ENCODE measurements around the gene WTAP.
"Not testable (repeated sequence)": the region's sequence is repeated elsewhere in the genome, so short reads cannot be mapped to it uniquely, and the experiment has no call there.

WTAP gene

GRCh38 chr6:159729598-159730331 is 2.5 kb downstream of the WTAP start:
- no peak for DNase-seq

DNA sequence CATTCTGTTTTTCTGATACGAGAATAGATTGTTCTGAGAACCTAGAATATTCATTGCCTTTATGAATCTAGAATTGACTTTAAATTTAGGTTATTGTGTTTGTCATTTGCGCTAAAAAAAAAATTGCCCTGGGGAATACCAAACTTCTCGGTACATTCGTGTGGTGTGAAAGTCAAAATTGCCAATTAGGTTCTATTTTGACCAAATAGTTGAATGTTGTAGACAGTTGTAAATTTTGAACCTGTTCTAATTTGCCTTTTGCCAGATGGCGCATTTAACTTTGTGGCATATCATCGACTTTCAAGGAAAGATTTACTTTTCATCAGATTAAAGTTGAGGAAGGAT is 3.0 kb downstream of the WTAP start:
- no peak for DNase-seq

- DNase-seq: not testable (repeated sequence)
These were observed 5.2 kb downstream of the WTAP start for GRCh38 chr6:159732550-159732949.

GRCh38 chr6:159733395-159733794 is 6.1 kb downstream of the WTAP start:
- not testable (repeated sequence) for DNase-seq

- no peak for DNase-seq
These were observed 9.6 kb downstream of the WTAP start for GRCh38 chr6:159736908-159737307.

GRCh38 chr6:159739341-159739740 is 12.0 kb downstream of the WTAP start:
- no peak for DNase-seq

GRCh38 chr6:159742165-159742564 is 14.9 kb downstream of the WTAP start:
- DNase-seq: no peak

DNA sequence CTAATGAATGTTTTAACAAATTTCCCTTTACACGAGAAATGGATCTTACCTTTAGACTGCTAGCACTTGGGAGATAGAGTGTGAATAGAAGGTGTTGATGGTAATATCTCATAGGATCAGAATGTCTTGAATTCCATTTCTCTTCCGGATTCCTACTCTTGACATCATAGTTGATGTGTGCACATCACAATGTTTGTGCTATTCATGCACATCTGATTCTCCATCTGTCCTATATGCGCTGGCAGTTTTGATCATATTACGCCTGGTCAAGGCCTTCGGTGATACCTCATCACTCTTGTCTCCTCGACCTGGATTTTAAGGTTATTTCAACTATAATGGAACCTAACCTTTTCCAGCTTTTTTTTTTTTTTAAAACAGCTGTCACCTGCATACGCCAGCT is 17.8 kb downstream of the WTAP start:
- DNase-seq: no peak

DNA sequence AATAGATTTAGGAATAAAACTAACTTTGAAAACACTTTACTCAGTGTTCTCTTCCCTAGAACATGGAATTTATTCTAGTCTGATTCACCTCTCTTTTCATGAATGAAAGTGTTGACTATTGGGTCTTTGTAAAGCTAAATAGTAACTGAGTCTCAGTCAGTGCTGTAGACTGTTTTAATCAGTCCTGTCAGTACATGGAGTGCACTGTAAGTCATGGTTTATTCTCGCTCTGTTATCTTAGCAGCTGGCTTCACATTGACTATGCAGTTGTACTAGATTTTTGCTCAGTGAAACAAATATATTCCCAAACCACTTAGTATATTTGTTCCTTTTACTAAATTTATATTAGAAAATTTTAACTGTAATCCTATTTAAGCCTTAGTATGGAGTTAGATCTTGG is 19.5 kb downstream of the WTAP start:
- no peak for DNase-seq

GRCh38 chr6:159748127-159748526 is 20.8 kb downstream of the WTAP start:
- not testable (repeated sequence) for DNase-seq

- DNase-seq: no peak
These were observed 24.1 kb downstream of the WTAP start for GRCh38 chr6:159751448-159751847.

DNA sequence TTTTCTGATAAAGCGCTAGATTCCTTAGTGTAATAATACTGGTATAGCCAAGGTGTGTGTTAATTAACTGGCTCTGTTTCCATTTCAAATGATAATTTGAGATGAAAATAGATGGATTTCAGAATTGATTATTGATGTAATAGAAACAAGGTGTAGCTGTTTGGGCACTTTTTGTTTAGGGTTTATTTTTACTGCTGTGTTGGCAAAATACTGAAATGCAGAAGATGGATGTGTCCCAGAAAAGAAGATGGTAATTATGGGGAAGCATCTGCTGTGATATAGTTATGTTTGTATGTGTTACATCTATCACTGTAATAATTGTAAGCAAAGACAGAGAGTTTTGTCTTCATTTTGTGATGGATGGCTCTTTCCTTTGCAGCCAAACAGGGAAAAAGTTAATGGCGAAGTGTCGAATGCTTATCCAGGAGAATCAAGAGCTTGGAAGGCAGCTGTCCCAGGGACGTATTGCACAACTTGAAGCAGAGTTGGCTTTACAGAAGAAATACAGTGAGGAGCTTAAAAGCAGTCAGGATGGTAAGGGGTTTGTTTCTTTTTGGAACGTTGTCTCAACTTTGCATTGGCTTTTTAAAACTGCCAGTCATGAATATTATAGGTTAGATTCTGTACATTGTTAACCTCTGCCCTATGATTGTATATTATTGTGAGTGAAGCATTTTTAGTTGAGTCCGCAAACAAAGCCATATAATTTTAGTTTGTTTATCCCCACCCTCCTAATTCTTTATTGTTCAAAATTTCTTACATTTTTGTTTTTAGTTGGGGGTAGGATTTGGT is 26.0 kb downstream of the WTAP start:
- DNase-seq: no peak

DNA sequence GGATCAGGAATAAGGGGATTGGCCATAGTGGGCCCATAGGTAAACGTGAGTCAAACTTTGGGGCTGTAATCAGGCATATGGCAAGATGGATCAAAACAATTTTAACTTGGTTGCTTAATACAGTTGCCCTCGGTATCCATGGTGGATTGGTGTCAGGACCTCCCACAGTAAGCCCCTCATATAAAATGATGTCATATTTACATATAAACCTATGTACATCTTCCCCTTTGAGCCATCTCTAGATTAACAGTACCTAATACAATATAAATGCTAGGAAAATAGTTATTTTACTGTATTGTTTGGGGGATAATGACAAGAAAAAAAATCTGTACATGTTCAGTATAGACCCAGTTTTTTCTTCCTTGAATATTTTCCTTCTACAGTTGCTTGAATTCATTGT is 27.1 kb downstream of the WTAP start:
- no peak for DNase-seq

- DNase-seq: no peak
These were observed 27.9 kb downstream of the WTAP start for GRCh38 chr6:159754959-159755914.

GRCh38 chr6:159756508-159756907 is 29.2 kb downstream of the WTAP start:
- no peak for DNase-seq

DNA sequence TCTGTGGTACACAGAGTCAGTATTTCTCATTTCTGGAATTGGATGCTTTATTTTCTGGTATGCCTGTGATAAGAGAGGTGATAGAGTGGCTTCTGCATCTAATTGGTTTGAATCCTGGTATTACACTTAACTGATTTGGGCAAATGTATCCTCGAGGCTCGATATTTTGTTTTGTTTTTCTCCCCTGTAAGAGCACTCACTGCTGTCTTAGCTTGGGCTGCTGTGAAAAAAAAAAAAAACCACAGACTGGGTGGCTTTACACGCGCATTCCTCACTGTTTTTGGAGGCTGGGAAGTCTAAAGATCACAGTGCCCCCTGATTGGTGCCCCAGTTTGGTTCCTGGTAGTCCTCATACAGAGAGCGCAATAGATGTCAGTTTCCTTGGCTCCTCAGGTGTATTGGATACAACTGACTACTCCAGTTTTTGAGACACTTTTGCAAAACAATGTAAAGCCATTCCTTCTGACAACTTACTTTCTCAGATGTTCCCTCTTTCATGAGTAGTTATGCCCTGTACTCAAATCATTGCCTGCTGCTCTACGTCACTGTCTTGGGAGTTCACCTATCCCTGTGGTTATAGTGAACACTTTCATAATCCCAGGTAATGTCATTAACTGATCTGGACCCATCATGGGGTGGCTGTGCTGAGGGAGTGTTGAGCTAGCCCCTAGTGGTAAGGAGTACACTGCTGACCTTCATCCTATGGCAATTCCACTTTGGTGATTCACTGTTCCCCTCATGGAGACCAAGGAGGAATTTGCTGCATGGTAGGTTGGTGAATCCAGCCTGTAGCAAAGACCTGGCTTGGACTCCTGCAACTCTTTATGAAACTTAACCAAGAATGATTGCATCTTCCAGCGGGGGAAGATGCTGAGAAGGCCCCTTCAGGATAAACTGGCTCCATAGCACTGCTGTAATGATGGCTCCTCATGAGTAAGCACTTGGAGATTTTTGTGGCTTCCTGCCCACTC is 31.0 kb downstream of the WTAP start:
- DNase-seq: no peak

GRCh38 chr6:159759645-159760044 is 32.3 kb downstream of the WTAP start:
- DNase-seq: no peak

DNA sequence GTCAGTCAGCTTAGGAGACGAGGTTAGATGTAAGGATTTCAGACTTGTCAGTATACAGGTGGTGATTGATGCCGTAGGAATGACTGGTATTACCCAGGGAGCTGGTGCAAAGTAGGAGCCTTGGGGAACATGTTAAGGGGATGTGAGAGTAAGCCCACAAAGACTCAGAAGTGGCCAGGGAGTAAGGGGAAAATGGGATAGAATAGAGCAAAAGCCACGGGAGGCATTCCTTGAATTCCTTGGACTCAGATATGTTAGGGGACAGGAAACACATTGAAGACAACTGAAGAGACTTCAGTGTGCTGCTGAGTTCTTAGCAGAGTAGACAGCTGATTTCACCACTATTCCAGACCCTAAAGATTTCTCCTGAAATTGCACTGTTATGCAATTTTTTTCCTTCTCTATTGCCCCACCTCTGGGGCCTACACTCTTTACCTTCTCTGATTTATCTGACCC is 33.3 kb downstream of the WTAP start:
- no peak for DNase-seq

GRCh38 chr6:159761129-159761872 is 34.0 kb downstream of the WTAP start:
- DNase-seq: no peak

DNA sequence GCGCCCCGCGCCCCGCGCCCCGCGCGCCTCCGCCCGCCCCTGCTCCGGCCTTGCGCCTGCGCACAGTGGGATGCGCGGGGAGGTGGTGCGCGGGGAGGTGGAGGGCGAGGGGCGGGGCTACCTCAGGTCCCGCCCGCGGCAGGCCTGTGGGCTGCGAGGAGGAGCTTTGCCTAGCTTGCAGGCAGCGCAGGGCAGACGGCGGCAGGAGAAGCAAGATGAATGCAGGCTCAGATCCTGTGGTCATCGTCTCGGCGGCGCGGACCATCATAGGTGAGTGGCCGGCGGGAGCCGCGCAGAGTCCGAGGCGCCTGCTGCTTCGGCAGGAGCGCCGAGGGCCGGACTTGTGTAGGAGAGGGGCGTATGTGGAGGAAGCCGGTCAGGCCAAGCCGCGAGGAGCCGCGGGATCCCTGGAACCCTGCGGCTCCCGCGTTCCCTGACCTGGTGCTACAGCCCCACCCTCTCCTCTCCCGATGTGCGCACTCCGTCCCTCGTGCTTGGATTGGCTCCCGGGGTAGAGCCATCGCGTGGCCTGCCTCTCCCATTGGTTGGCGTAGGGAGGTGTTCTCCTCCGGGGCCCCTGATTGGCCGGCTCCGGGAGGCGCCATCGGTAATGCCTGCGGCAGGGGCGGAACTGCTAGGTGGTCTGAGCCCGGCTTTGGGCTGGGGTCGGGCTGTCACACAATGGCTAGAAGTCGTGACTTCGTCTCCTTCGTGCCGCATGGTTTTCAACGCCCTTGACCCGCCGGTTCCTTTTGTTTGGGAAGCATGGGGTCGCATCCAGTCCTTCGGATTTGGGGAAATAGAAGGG is 34.8 kb downstream of the WTAP start, which contains the start of gene ACAT2:
Gene ACAT2 (plus strand): TSS at position 173 of the 808 bp plus-strand sequence. CDS start 43 bp downstream, at position 216.
- DNase-seq: peak; percentile 90

Measured in DMS153 (cell line).